Sciatic nerve (tissue), 2 donors: ENCODE results near the gene PDXP. TPM values are rescaled to one million over a fixed set of nuclear protein-coding genes. Genes with fewer than 3 reads are reported as not detected.
A peak's percentile ranks its signal among the peaks of the same experiment; 100 is the strongest.
"Not testable (repeated sequence)": the region's sequence is repeated elsewhere in the genome, so short reads cannot be mapped to it uniquely, and the experiment has no call there.

Experiments used
- ATAC-seq: fragments of 200-7000 bp; cut with Tn5 transposase; one replicate; pipeline ENCODE4 v1.9.1; 2020; ENCODE audit warnings: mild to moderate bottlenecking, moderate library complexity
- DNase-seq: peaks from one replicate; pipeline ENCODE4 v3.0.0-alpha.2; 2020; ENCODE audit warnings: low spot score
- intact Hi-C: fragments of 100-400 bp; cut with DNase I; formaldehyde crosslinking; loops from one replicate; pipeline ENCODE4 v1.14.2; 2022
- total RNA-seq: library from RNA; stranded (reverse); fragmentation: NEBNext Ultra II Directional; extraction: Animal tissue kit (Norgen Biotek cat#: 25700); gene quantifications from one replicate; pipeline ENCODE4 v1.2.1, GENCODE V29; 2021
- donor health status: DM: no; HTN: no; CAD: no.
- donor health status: DM: no; HTN: no; CAD: no.

The PDXP gene
- total RNA-seq, 1 donor from 2014 or later = 10.0 TPM

GRCh38 chr22:37639771-37640590 is 18.5 kb upstream of the PDXP start:
- ATAC-seq = no peak

GRCh38 chr22:37640591-37641560 is 17.6 kb upstream of the PDXP start:
- ATAC-seq (no peak), DNase-seq (no peak)
- intact Hi-C loops = no loop called here

More at GRCh38 chr22:37639771-37640590, 18.5 kb upstream of the PDXP start:
- intact Hi-C loops = no loop called here
- no peak for DNase-seq

GRCh38 chr22:37641561-37641949 is 17.0 kb upstream of the PDXP start:
- no peak for ATAC-seq
- intact Hi-C loops = no loop called here
- no peak for DNase-seq

GRCh38 chr22:37643225-37643847 is 15.2 kb upstream of the PDXP start:
- DNase-seq = peak; percentile 94
- ATAC-seq = peak; percentile 87
- intact Hi-C loops = no loop called here

- DNase-seq = no peak
- ATAC-seq = no peak
- intact Hi-C loops = no loop called here
Observed at GRCh38 chr22:37647317-37647716, 11.2 kb upstream of the PDXP start.

- intact Hi-C loops = no loop called here
- DNase-seq (no peak), ATAC-seq (no peak)
Observed at GRCh38 chr22:37647928-37648327, 10.6 kb upstream of the PDXP start.

- ATAC-seq (no peak), DNase-seq (no peak)
- intact Hi-C loops = no loop called here
Observed at GRCh38 chr22:37650463-37651136, 7.9 kb upstream of the PDXP start.

- intact Hi-C loops = no loop called here
- ATAC-seq = no peak
- no peak for DNase-seq
Observed at GRCh38 chr22:37654563-37655251, 3.8 kb upstream of the PDXP start.

GRCh38 chr22:37655252-37655563 is 3.3 kb upstream of the PDXP start:
- intact Hi-C loops = no loop called here
- DNase-seq = no peak
- ATAC-seq = no peak

- intact Hi-C loops, DNase-seq, ATAC-seq: not testable (repeated sequence)
Observed at GRCh38 chr22:37656583-37656982, 1.9 kb upstream of the PDXP start.

- ATAC-seq (no peak), DNase-seq (no peak)
- intact Hi-C loops = no loop called here
Observed at GRCh38 chr22:37657590-37658132, 862 bp upstream of the PDXP start.

GRCh38 chr22:37659066-37659896 is 758 bp downstream of the PDXP start:
- DNase-seq (no peak), ATAC-seq (no peak)
- intact Hi-C loops = no loop called here

- intact Hi-C loops = no loop called here
- no peak for ATAC-seq
- no peak for DNase-seq
Observed at GRCh38 chr22:37659897-37660708, 1.6 kb downstream of the PDXP start.

- DNase-seq = no peak
- intact Hi-C loops = no loop called here
Observed at GRCh38 chr22:37660709-37661045, 2.2 kb downstream of the PDXP start.

GRCh38 chr22:37661160-37661924 is 2.8 kb downstream of the PDXP start:
- ATAC-seq (peak; percentile 35), DNase-seq (no peak)
- intact Hi-C loops = no loop called here

More at GRCh38 chr22:37660709-37661045, 2.2 kb downstream of the PDXP start:
- no peak for ATAC-seq

GRCh38 chr22:37662039-37662438 is 3.5 kb downstream of the PDXP start:
- intact Hi-C loops = no loop called here
- ATAC-seq (no peak), DNase-seq (no peak)
